NCI-H2196 (cell line): ENCODE results near the gene SPSB1.
"Not testable (repeated sequence)": the region's sequence is repeated elsewhere in the genome, so short reads cannot be mapped to it uniquely, and the experiment has no call there.

Source experiments
- DNase-seq: peaks from one replicate; lab custom pipeline; 2025; ENCODE audit not compliant: unreplicated experiment; lab: John Stamatoyannopoulos, UW

SPSB1 gene

DNA sequence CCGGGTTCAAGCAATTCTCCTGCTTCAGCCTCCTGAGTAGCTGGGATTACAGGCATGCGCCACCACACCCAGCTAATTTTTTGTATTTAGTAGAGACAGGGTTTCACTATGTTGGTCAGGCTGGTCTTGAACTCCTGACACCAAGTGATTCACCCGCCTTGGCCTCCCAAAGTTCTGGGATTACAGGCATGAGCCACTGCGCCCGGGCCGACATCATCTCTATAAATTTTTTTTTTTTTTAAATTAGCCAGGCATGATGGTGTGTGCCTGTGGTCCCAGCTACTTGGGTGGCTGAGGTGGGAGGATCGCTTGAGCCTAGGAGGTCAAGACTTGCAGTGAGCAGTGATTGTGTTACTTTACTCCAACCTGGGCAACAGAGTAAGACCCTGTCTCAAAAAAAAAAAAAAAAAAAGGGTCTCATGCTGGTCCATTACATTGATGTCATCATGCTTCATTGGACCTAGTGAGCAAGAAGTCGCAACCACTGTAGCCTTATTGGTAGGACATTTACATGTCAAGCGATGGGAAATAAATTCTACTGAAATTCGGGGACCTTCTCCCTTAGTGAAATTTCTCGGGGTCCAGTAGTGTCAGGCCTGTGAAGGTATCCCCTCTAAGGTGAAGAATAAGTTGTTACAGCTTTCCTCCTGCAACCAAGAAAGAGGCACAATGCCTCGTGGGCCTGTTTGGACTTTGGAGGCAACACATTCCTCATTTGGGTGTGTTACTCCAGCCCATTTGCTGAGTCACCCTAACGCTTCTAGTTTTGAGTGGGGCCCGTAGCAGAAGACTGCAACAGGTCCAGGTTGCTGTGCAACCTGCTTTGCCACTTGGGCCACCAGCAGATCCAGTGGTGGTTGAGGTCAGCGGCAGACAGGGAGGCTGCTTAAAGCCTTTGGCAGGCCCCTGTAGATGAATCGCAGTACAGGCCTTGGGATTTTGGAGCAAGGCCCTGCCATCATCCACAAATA, 7.2 kb downstream of the SPSB1 start:
- DNase-seq: not testable (repeated sequence)

DNA sequence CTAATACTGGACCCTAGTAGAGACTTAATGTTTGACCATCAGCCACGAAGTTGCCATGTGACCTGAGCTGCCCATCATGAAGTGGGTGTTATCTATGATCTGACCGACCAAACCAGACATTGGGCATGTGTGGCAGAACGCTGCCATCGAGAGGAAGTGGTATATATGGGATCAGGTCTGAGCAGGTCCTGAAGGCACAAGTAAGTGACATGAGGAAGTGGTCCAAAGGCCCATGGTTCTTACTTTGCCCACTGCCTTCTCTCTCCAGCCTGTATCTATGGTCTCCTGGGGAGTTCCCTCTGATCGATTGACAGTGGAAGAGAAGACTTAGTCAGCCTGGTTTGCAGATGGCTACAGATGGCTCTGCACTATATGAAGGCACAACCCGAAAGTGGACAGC, 7.9 kb downstream of the SPSB1 start:
- DNase-seq: no peak

DNA sequence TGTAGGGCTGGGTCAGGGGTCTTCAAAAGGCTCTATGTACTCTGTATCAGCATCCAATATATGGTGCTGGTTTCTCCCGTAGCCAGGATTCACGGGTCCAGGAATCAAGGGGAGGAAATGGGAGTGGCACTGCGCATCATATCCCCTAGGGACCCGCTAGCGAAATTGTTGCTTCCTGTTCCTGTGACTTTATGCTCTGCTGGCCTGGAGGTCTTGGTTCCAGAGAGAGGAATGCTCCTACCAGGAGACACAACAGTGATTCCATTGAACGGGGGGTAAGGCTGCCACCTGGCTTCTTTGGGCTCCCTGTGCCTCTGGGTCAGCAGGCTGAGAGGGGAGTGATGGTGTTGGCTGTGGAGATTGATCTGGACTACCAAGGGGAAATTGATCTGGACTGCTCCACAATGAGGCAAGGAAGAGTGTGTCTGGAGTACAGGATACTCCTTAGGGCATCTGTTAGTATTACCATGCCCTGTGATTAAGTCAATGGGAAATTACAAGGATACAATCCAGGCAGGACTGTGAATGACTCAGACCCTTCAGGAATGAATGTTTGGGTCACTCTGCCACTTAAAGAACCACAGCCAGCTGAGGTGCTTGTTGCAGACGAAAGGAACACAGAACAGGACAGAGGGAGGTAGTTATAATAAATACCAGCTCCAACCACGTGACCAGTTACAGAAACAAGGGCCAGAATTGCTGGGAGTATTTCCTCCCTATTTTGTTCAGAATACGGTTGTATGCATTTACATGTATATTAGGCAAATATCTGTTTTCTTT, 10.2 kb downstream of the SPSB1 start:
- peak; percentile 42 for DNase-seq

DNA sequence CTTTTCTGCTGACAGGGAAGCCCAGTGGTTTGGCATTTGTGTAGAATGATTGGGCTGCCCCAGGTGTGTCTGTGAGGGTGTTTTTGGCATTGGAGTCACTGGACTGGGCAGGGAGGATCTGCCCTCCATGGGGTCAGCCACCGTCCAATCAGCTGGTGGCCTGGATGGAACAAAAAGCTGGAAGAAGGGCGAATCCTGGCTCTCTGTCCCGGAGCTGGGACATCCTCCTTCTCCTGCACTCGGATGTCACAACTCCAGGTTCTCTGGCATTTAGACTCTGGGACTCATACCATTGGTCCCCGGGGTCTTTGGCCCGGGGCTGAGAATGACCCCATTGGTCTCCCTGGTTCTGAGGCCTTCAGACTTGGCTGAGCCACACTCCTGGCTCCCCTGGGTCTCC, 11.2 kb downstream of the SPSB1 start:
- no peak for DNase-seq

- DNase-seq: no peak
Measured at GRCh38 chr1:9305216-9305615, 12.5 kb downstream of the SPSB1 start.

DNA sequence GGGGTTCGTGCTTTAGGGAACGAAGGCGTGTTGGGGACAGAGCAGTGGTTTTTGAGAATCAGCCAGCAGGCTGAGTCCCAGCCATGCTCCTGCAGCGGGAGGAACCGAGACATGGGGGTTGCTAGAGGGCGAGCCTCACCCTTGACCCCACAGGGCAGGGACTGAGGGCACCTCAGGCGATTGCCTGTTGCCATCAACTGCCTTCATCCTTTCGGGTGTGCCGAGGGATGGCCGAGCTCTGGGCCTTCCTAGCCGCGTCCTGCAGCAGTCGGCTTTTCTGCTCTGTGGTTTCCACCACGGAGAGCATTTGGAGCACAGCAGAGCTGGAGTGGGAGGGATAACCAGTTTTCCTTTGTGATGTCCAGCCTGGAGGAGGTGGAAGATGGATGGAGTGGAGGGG, 13.3 kb downstream of the SPSB1 start:
- no peak for DNase-seq

DNA sequence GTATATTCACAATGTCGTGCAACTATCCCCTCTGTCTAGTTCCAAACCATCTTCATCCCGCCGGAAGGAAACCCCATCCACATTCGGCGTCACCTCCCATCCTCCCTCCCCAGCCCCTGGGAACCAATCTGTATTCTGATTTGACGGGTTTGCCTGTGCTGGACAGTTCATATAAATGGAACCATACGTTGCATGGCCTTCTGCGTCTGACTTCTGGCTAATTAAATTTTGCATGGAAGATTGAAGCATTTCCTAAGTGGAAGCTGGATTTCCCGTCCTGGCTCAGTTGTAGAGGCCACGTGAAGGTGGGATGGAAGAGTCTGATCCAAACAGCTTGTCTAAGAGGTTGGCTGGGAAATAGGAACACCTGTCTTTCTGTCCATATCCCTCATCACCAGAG, 14.6 kb downstream of the SPSB1 start:
- DNase-seq: no peak

- no peak for DNase-seq
Measured at GRCh38 chr1:9308236-9308785, 15.6 kb downstream of the SPSB1 start.

DNA sequence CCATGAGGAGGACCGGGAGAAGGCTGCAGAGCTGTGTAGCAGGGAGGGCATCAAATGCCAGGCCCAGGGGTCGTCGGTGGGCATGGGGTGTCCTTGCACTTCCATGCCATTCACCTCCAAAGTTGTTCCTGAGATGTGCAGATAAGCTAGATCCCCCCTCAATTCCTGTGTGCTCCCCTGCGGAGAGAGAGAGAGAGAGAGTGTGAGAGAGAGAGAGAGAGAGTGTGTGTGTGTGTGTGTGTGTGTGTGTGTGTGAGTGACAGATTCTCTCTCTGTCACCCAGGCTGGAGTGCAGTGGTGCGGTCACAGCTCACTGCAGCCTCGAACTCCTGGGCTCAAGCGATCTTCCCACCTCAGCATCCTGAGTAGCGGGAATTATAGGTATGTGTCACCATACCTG, 16.4 kb downstream of the SPSB1 start:
- no peak for DNase-seq

DNA sequence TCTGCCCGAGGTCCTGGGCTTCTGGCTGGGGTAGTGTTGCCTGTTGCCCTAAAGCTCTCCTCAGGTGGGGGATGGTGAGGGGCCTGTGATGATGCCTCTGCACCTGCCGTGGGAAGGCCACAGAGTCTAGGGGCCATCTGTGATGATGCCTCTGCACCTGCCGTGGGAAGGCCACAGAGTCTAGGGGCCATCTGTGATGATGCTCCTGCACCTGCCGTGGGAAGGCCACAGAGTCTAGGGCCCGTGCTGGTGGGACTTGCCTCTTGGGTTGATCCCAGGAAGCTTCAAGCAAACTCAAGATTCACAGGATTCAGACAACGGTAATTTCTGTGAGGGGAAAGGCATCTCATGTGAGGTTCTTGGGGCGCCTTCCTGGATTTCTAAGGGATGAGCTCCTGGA, 17.3 kb downstream of the SPSB1 start:
- no peak for DNase-seq

DNA sequence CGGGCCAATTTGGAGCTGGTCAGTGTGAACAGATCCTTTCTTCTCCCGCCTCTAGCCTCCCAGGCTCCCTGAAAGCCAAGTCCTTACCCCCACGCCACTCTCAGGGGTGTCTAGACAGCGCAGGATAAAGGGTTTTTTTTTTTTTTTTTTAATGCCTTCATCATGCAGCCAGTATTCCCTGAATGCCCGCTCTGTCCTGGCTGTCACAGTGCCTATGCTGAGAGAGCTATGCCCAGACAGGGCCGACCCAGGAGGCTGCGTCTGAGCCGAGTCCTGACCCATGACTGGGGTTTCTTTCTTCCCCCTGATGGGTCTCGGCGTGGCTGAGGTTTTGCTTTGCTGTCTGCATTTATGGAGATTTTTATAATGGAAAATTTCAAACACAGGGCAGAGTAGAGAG, 18.3 kb downstream of the SPSB1 start:
- DNase-seq: no peak

DNA sequence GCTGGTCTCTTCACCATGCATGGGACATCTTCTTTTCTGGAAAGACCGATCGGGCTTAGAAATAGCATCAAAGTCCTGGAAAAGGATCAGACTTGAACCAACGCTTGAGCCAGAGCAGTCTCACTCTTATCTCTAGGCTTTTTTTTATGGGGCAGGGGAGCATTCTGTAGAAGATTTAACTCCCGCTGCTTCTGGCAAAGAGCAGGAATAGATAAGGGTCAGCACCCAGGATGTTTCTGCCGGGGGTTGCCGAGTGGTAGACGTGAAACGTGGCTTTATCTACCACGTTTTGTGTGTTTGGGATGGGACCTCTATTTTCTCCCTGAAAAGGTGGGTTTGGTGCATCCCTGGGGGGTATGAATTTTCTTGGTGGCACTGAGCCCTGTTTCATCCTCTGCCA, 18.8 kb downstream of the SPSB1 start:
- no peak for DNase-seq

- DNase-seq: no peak
Measured at GRCh38 chr1:9312168-9312720, 19.6 kb downstream of the SPSB1 start.

DNA sequence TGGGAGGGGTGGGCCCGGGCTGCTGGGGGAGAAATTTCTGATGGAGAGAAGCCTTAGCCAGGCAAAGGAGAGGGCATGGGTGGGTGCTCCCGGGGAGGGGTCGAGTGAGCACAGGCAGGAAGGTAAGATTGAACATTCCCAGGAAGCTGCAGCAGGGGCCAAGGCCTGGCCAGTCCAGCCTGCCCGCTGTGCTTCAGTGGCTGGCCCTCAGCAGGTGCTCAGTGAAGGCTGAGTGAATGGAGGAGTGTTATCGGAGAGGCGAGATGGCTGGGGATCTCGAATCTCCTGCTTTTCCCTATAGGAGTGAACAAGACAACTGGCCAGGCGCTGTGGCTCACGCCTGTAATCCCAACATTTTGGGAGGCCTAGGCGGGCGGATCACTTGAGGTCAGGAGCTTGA, 20.9 kb downstream of the SPSB1 start:
- no peak for DNase-seq

- no peak for DNase-seq
Measured at GRCh38 chr1:9314111-9314510, 21.4 kb downstream of the SPSB1 start.

DNA sequence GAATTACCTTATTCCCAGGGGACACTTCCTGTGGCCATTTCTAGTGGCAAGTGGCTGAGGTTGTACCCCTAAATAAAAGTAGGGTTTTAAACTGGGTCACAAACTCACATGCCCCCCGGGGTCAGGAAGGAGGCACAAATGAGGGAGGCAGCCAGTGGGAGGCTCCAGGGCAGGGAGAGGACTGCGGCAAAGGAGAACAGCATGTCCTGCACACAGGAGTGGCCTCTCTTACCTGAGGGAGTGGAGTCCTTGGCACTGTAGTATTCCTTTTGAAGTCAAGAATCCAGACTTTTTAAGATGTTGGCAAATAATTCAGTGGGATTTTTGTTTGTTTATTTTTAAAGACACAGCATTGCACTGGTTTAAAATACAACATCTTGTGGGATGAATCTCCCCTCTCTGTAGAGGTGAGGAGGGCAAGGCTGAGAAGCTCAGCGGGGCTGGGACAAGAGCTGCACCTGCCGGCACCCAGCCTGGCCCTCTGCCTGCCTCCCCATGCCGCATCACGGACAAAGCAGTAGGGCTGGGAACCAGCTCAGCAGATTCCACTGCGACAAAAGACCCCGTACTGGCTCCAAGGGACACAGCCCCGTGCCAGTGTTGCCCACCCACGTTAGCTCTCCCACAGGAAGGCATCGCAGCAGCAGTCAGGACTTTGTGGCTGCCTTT, 22.2 kb downstream of the SPSB1 start:
- no peak for DNase-seq

- DNase-seq: peak; percentile 16
Measured at GRCh38 chr1:9315411-9316079, 22.9 kb downstream of the SPSB1 start.

- DNase-seq: no peak
Measured at GRCh38 chr1:9316080-9316444, 23.4 kb downstream of the SPSB1 start.

GRCh38 chr1:9316512-9316911, 23.8 kb downstream of the SPSB1 start:
- no peak for DNase-seq

GRCh38 chr1:9317072-9317471, 24.4 kb downstream of the SPSB1 start:
- DNase-seq: no peak
